HEK293 (cell line): ENCODE measurements around the gene HOXC10.

ENCODE experiments used
- KLF10 ChIP-seq: fragments of 450-650 bp; IDR thresholded peaks from 2 replicates; pipeline ENCODE4 v1.5.1; 2018; ENCODE audit warnings: missing biosample characterization, mild to moderate bottlenecking, missing genetic modification characterization
- KLF9 ChIP-seq: fragments of 450-650 bp; formaldehyde crosslinking; IDR thresholded peaks from 2 replicates; pipeline ENCODE4 v1.5.1; 2016; ENCODE audit warnings: missing biosample characterization, missing genetic modification characterization, low read depth
- MZF1 ChIP-seq: fragments of 450-650 bp; formaldehyde crosslinking; IDR thresholded peaks from 2 replicates; pipeline ENCODE4 v1.5.1; 2017; ENCODE audit warnings: missing biosample characterization, missing genetic modification characterization, borderline replicate concordance
- OSR2 ChIP-seq: fragments of 450-650 bp; formaldehyde crosslinking; IDR thresholded peaks from 2 replicates; pipeline ENCODE4 v1.5.1; 2016; ENCODE audit warnings: missing biosample characterization, missing genetic modification characterization
- PRDM4 ChIP-seq: fragments of 450-650 bp; formaldehyde crosslinking; IDR thresholded peaks from 2 replicates; pipeline ENCODE4 v1.5.1; 2017; ENCODE audit warnings: missing biosample characterization, missing genetic modification characterization
- SETDB1 ChIP-seq: IDR thresholded peaks from one replicate; pipeline ENCODE4 v1.6.1; 2017; ENCODE audit warnings: mild to moderate bottlenecking, low read length, moderate library complexity, mixed read lengths; ENCODE audit not compliant: insufficient read length
- TRIM28 ChIP-seq: IDR thresholded peaks from 2 replicates; pipeline ENCODE4 v1.6.1; 2011; ENCODE audit warnings: low read length, control low read depth, borderline replicate concordance
- TSHZ1 ChIP-seq: fragments of 450-650 bp; formaldehyde crosslinking; IDR thresholded peaks from 2 replicates; pipeline ENCODE4 v1.5.1; 2016; ENCODE audit warnings: missing biosample characterization, missing genetic modification characterization, borderline replicate concordance
- WT1 ChIP-seq: fragments of 450-650 bp; formaldehyde crosslinking; IDR thresholded peaks from 2 replicates; pipeline ENCODE4 v1.5.1; 2016; ENCODE audit warnings: missing biosample characterization, missing genetic modification characterization
- ZBTB8A ChIP-seq: fragments of 450-650 bp; formaldehyde crosslinking; IDR thresholded peaks from 2 replicates; pipeline ENCODE4 v1.5.1; 2016; ENCODE audit warnings: missing biosample characterization, missing genetic modification characterization
- ZNF121 ChIP-seq: fragments of 450-650 bp; formaldehyde crosslinking; IDR thresholded peaks from 2 replicates; pipeline ENCODE4 v1.5.1; 2016; ENCODE audit warnings: missing biosample characterization, missing genetic modification characterization
- ZNF146 ChIP-seq: fragments of 450-650 bp; formaldehyde crosslinking; IDR thresholded peaks from 2 replicates; pipeline ENCODE4 v1.5.1; 2016; ENCODE audit warnings: missing biosample characterization, missing genetic modification characterization
- ZNF223 ChIP-seq: fragments of 450-650 bp; formaldehyde crosslinking; IDR thresholded peaks from 2 replicates; pipeline ENCODE4 v1.5.1; 2016; ENCODE audit warnings: missing biosample characterization, missing genetic modification characterization
- ZNF302 ChIP-seq: fragments of 450-650 bp; formaldehyde crosslinking; IDR thresholded peaks from 2 replicates; pipeline ENCODE4 v1.5.1; 2016; ENCODE audit warnings: missing biosample characterization, missing genetic modification characterization, low read depth
- ZNF354C ChIP-seq: fragments of 450-650 bp; formaldehyde crosslinking; IDR thresholded peaks from 2 replicates; pipeline ENCODE4 v1.5.1; 2016; ENCODE audit warnings: missing biosample characterization, missing genetic modification characterization, low read depth, borderline replicate concordance
- ZNF423 ChIP-seq: fragments of 450-650 bp; formaldehyde crosslinking; IDR thresholded peaks from 2 replicates; pipeline ENCODE4 v1.5.1; 2016; ENCODE audit warnings: missing biosample characterization, missing genetic modification characterization
- ZNF529 ChIP-seq: fragments of 450-650 bp; formaldehyde crosslinking; IDR thresholded peaks from 2 replicates; pipeline ENCODE4 v1.5.1; 2017; ENCODE audit warnings: missing genetic modification characterization, missing biosample characterization; ENCODE audit not compliant: insufficient replicate concordance
- ZNF544 ChIP-seq: fragments of 450-650 bp; formaldehyde crosslinking; IDR thresholded peaks from 2 replicates; pipeline ENCODE4 v1.5.0; 2017; ENCODE audit warnings: missing biosample characterization, missing genetic modification characterization
- ZNF555 ChIP-seq: fragments of 450-650 bp; formaldehyde crosslinking; conservative IDR thresholded peaks from 2 replicates; pipeline ENCODE4 v1.5.1; 2017; ENCODE audit warnings: missing biosample characterization, mild to moderate bottlenecking, missing genetic modification characterization, inconsistent platforms
- ZNF558 ChIP-seq: fragments of 450-650 bp; formaldehyde crosslinking; IDR thresholded peaks from 2 replicates; pipeline ENCODE4 v1.5.1; 2016; ENCODE audit warnings: missing biosample characterization, missing genetic modification characterization
- ZNF561 ChIP-seq: fragments of 450-650 bp; IDR thresholded peaks from 2 replicates; pipeline ENCODE4 v1.5.1; 2018; ENCODE audit warnings: missing biosample characterization, missing genetic modification characterization, borderline replicate concordance
- ZNF621 ChIP-seq: fragments of 450-650 bp; formaldehyde crosslinking; IDR thresholded peaks from 2 replicates; pipeline ENCODE4 v1.5.1; 2017; ENCODE audit warnings: missing biosample characterization, missing genetic modification characterization
- ZNF76 ChIP-seq: fragments of 450-650 bp; formaldehyde crosslinking; IDR thresholded peaks from 2 replicates; pipeline ENCODE4; 2016; ENCODE audit warnings: low read depth, missing biosample characterization, missing genetic modification characterization, borderline replicate concordance
- ZNF785 ChIP-seq: fragments of 450-650 bp; formaldehyde crosslinking; IDR thresholded peaks from 2 replicates; pipeline ENCODE4 v1.5.1; 2016; ENCODE audit warnings: missing biosample characterization, missing genetic modification characterization
- ZNF791 ChIP-seq: fragments of 450-650 bp; formaldehyde crosslinking; IDR thresholded peaks from 2 replicates; pipeline ENCODE4 v1.5.1; 2016; ENCODE audit warnings: missing biosample characterization, missing genetic modification characterization
- TF ChIP-seq, protein P1 (sequence below): fragments of 450-650 bp; formaldehyde crosslinking; IDR thresholded peaks from 2 replicates; pipeline ENCODE4 v1.5.1; 2016; ENCODE audit warnings: missing biosample characterization, missing genetic modification characterization
- TF ChIP-seq, protein P2 (sequence below): fragments of 450-650 bp; formaldehyde crosslinking; IDR thresholded peaks from 2 replicates; pipeline ENCODE4 v1.5.1; 2016; ENCODE audit warnings: missing biosample characterization, missing genetic modification characterization
- TF ChIP-seq, protein P3 (sequence below): fragments of 450-650 bp; formaldehyde crosslinking; IDR thresholded peaks from 2 replicates; pipeline ENCODE4 v1.5.1; 2016; ENCODE audit warnings: missing biosample characterization, missing genetic modification characterization, borderline replicate concordance

HOXC10 gene

GRCh38 chr12:54032627-54033100 is 47.7 kb downstream of the HOXC10 start, which contains the start of gene HOXC5 (continued):
- TF ChIP-seq PRDM4 (tag by site-specific recombination) (peak; percentile 83), ZNF621 (tag by site-specific recombination) (no peak), ZNF785 (tag by site-specific recombination) (no peak), OSR2 (tag by site-specific recombination) (peak; percentile 42; the same call in 1 of the 2 replicates), ZNF121 (peak; percentile 36; the same call in 1 of the 2 replicates), ZNF529 (tag by site-specific recombination) (no peak), KLF10 (tag by site-specific recombination) (peak; percentile 82), TRIM28 (no peak), ZNF561 (no peak), TSHZ1 (tag by site-specific recombination) (peak; percentile 87), ZNF791 (tag by site-specific recombination) (no peak), ZNF558 (tag by site-specific recombination) (peak; percentile 68), ZNF354C (no peak), ZNF76 (peak; percentile 84), ZNF544 (tag by site-specific recombination) (no peak), ZNF555 (tag by site-specific recombination) (no peak), ZNF223 (no peak; the same call in 1 of the 2 replicates), ZNF146 (tag by site-specific recombination) (no peak), ZNF423 (tag by site-specific recombination) (no peak), KLF9 (tag by site-specific recombination) (no peak), MZF1 (peak; percentile 95), ZNF302 (tag by site-specific recombination) (no peak), ZBTB8A (tag by site-specific recombination) (peak; percentile 66), SETDB1 (no peak), WT1 (tag by site-specific recombination) (peak; percentile 82)
- TF ChIP-seq, protein P1, sequence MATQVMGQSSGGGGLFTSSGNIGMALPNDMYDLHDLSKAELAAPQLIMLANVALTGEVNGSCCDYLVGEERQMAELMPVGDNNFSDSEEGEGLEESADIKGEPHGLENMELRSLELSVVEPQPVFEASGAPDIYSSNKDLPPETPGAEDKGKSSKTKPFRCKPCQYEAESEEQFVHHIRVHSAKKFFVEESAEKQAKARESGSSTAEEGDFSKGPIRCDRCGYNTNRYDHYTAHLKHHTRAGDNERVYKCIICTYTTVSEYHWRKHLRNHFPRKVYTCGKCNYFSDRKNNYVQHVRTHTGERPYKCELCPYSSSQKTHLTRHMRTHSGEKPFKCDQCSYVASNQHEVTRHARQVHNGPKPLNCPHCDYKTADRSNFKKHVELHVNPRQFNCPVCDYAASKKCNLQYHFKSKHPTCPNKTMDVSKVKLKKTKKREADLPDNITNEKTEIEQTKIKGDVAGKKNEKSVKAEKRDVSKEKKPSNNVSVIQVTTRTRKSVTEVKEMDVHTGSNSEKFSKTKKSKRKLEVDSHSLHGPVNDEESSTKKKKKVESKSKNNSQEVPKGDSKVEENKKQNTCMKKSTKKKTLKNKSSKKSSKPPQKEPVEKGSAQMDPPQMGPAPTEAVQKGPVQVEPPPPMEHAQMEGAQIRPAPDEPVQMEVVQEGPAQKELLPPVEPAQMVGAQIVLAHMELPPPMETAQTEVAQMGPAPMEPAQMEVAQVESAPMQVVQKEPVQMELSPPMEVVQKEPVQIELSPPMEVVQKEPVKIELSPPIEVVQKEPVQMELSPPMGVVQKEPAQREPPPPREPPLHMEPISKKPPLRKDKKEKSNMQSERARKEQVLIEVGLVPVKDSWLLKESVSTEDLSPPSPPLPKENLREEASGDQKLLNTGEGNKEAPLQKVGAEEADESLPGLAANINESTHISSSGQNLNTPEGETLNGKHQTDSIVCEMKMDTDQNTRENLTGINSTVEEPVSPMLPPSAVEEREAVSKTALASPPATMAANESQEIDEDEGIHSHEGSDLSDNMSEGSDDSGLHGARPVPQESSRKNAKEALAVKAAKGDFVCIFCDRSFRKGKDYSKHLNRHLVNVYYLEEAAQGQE (tag by site-specific recombination): peak; percentile 56
- TF ChIP-seq, protein P2, sequence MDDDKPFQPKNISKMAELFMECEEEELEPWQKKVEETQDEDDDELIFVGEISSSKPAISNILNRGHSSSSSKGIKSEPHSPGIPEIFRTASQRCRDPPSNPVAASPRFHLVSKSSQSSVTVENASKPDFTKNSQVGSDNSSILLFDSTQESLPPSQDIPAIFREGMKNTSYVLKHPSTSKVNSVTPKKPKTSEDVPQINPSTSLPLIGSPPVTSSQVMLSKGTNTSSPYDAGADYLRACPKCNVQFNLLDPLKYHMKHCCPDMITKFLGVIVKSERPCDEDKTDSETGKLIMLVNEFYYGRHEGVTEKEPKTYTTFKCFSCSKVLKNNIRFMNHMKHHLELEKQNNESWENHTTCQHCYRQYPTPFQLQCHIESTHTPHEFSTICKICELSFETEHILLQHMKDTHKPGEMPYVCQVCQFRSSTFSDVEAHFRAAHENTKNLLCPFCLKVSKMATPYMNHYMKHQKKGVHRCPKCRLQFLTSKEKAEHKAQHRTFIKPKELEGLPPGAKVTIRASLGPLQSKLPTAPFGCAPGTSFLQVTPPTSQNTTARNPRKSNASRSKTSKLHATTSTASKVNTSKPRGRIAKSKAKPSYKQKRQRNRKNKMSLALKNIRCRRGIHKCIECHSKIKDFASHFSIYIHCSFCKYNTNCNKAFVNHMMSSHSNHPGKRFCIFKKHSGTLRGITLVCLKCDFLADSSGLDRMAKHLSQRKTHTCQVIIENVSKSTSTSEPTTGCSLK (tag by site-specific recombination): no peak
- TF ChIP-seq, protein P3, sequence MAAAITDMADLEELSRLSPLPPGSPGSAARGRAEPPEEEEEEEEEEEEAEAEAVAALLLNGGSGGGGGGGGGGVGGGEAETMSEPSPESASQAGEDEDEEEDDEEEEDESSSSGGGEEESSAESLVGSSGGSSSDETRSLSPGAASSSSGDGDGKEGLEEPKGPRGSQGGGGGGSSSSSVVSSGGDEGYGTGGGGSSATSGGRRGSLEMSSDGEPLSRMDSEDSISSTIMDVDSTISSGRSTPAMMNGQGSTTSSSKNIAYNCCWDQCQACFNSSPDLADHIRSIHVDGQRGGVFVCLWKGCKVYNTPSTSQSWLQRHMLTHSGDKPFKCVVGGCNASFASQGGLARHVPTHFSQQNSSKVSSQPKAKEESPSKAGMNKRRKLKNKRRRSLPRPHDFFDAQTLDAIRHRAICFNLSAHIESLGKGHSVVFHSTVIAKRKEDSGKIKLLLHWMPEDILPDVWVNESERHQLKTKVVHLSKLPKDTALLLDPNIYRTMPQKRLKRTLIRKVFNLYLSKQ: no peak
